GM18867 (cell line): Measurements from ENCODE around the gene TRIM14.
"Not testable (repeated sequence)": the region's sequence is repeated elsewhere in the genome, so short reads cannot be mapped to it uniquely, and the experiment has no call there.

Source experiments
- ATAC-seq: cut with Tn5 transposase; IDR thresholded peaks from one replicate; pipeline ENCODE4 v1.9.1; 2021; ENCODE audit warnings: mild to moderate bottlenecking, moderate library complexity; ENCODE audit not compliant: unreplicated experiment

Gene TRIM14

DNA sequence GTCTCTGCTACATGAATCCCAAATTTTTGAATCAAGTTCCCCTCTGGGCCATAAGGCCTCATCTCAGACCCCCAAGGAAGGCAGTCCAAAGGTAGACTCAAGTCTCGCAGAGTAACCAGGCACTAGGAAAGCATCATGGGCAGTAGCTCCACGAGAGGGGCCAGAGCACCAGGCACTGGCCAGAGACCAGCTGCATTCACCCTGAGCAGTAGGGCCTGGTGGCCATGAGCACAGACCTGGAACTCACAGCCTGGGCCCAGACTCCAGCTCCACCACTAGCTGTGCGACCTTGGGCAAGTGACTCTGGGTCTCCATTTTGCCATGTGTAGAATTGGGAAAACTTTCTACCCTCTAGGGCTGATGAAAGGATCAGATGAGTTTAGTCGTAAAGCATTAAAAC lies 34.0 kb downstream of the TRIM14 start:
- ATAC-seq: no peak

DNA sequence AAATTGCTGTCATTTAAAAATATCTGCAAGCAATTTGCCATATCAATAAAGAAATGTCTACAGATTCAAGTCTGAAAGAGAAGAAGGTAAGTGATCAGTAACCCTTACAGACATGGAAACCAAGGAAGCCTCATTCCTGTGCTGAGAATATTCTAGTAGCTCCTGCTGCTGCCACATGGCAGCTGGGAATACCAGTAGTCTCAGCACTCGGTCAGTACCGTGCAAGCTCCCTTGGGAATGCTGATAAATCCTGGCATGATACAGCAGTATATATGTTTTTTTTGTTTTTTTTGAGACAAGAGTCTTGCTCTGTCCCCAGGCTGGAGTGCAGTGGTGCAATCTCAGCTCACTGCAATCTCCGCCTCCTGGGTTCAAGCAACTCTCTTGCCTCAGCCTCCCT lies 34.6 kb downstream of the TRIM14 start:
- no peak for ATAC-seq

DNA sequence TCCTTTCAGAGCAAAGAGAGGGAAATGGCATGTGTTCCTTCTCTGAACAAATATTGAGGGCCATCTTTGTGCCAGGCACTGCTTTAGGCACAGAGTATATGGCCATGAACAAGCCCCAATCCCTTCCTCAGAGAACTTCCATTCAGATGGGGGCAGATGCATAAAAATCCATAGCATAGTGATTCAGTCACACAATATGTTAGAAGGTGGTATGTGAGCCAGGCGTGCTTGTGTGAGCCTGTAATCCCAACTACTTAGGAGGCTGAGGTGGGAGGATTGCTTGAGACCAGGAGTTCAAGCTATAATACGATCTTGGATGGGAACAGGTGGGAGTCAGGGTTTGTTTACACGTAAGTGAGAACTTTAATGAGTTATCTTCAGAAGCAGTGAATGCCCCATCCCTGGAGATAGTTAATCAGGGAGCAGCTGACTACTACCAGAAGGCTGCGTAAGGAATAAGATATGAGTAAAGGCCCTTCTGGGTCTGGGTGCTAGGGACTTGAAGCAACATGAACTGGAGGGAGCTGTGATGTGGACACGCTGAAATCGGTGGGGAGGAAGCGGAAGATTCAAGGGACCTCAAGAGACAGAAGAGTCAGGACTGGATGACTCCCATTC lies 35.3 kb downstream of the TRIM14 start:
- ATAC-seq: no peak

DNA sequence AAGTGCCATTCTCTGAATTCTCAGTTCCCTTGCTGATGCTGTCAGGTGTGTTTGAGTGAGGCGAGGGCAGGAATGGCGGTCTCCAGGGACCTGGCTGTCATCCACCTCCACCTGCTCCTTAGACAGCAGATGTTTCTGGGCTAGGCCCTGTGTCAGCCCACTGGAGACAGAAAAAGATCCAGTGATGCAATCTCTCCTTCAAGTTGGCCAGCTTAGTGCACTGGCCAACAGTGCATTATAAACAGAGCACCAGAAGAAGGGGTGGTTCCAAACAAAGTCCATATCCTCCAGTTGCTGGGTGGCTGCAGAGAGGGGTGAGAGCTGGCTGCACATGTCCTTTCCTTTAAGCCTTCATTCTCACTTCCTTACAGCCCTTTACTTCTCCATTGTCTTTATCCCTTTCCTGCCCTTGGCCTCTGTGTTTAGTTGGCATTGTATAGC lies 35.9 kb downstream of the TRIM14 start:
- no peak for ATAC-seq

DNA sequence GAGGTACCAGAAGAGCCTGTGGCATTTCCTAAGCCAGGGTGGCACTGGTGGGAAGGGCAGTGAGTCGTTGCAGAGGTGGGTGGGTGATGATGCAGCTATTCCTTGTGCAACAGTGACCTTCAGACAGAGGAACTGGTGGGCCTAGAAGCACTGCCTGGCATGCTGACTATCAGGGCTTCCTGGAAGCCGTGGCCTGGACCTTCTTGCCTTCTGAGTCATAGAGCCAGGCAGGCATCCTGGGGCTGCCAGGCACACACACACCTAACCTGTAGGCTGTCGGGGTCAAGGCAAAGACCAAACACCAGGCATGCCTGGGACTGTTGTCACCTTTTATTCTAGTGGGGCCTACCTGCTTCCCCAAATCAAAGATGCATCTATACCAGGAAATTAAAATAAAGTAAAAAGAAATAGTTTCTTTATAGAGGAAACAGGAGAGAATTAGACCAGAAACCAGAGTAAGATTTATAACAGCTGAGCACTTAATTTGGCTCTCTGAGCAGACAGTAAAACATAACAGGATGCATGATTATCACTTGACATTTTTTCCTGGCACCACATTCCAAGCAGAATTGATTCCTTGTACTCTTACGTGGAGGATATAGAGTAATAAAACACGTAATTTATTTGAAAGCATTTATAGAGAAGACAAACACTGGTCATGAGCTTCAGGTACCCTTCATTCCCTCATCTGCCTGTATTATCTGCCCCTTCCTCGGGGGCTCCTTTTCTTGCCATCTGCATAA lies 37.4 kb downstream of the TRIM14 start:
- ATAC-seq: no peak

DNA sequence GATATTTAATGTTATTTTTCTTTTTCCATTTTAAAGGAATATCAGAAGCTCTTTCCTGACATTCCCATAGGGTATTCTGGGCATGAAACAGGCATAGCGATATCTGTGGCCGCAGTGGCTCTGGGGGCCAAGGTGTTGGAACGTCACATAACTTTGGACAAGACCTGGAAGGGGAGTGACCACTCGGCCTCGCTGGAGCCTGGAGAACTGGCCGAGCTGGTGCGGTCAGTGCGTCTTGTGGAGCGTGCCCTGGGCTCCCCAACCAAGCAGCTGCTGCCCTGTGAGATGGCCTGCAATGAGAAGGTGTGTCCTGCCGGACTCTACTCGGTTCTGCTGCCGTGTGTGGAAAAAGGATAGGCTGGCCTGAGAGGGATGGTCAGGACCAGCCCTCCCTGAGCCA lies 38.2 kb downstream of the TRIM14 start:
- ATAC-seq: no peak

DNA sequence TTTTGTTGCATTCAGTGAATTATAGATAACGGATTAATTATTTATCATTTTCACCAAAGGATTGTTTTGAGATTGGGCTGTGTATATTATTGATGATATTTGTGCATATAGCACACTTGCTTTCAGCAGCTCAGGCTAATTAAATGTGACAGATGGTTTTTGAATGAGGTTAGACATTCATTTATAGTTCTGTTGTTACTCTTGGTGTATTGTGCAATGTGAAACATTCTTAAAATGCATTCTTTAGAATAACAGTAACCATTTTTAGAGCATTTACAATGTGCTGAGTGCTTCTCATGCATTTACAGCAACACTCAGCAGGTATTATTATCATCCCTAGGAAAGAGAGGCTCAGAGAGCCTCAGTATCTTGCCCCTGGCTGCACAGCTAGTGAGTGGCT lies 38.7 kb downstream of the TRIM14 start:
- ATAC-seq: no peak

DNA sequence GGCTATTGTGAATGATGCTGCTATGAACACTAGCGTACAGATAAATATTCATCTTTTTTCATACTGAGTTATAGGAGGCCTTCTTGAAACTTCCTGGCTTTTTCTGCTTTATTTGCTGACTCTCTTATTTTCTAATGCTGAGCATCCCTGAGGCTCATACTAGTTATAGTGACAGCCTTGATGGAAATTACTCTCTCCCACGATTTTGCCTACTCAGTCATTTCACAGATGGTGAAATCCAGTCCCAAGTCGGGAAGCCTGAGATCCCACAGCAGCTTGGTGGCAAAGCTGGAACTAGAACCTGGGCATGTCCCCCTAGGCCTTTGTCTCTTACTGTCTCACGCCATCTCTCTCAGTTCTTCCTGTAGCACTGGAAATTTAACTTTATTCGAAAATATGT lies 40.1 kb downstream of the TRIM14 start:
- no peak for ATAC-seq

DNA sequence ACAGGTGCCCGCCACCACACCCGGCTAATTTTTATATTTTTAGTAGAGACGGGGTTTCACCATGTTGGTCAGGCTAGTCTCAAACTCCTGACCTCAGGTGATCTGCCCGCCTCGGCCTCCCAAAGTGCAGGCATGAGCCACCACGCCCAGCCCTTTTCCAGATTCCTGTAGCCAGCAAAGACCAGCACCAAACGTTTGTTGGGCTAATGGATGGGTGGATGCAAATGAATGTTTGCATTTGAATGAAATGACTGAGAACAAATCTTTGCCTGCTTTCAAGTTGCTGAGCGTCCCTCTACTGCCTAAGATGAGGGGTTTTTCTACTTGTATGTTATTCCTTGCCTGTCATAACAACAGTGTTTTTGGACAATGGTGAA lies 42.5 kb downstream of the TRIM14 start:
- ATAC-seq: not testable (repeated sequence)

DNA sequence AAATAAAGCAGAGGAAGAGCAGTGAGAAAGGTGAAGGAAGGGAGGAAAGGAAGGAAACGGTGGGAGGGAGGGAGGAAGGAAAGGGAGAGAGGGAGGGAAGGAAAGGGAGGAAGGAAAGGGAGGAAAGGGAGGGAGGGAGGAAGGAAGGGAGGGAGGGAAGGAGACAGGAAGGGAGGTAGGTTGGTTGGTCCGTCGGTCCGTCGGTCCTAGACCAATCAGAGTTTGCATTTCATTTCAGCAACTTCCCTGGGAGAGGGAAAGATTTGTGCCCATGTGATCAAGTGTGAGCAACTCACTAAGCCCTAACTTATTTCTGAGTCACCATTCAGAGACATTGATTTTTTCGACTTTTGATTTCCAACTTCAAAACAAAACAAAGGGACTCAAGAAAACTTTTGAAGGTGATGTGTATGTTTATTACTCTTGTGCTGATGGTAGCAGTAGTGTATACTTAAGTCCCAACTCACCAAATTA lies 43.7 kb downstream of the TRIM14 start:
- no peak for ATAC-seq

DNA sequence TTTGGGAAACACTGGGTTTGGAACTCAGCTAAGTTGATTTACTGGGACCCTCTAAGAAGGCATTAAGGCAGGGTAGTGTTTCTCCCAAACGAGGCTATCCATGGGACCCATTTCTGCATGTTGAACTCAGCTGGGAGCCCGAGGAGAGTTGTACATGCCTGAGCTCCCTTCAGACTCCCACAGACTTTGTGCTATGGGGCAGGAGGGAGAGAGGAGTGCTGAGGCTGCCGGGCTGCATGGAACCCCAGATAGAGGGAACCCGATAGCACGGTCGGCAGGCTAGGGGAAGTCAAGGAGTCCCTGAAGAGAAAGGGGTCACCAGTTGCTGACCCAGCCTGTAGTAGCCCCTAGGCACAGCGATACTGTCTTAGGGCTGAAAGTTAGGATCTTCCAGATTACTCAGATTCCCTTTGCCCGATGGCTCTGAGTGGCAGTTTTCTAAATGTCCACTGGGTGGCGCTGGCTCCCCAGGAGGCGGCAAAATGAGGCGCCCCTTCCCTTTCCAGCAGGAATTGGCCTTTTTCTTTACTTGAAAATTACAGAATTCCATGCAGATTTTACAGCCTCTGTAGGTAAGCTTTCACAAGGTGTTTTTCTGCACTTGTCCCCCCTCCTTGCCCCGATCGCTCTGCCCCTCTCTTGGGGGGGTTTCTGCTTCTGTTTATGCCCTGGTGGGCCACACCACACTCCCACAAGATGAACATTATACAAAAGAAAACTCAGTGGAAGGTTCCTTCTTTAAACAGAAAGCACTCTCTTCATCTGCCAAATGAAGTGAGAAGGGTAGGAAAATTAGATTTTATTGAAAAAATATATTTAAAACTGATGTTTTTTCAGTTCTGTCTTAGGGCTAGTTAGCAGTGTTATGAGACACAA lies 44.7 kb downstream of the TRIM14 start:
- ATAC-seq: no peak

DNA sequence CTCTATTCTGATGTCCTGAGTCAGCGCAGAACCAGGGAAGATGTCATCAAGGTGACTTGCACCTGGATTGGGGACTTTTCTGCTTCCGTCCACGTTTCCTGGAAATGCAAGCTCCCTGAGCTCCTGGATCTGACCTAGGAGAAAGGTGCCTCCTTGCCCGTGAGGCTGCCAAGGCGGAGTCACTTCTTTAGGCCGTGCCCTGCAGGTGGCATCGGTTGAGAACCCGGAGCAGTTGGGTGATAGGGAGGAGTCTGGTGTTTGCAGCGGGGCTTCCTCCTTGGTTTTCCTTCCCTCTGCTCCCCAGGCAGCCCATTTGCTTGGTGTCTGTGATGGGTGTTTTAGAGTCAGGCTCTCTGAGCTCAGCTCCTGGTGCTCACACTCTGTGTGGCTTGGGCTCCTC lies 47.3 kb downstream of the TRIM14 start:
- ATAC-seq: no peak

DNA sequence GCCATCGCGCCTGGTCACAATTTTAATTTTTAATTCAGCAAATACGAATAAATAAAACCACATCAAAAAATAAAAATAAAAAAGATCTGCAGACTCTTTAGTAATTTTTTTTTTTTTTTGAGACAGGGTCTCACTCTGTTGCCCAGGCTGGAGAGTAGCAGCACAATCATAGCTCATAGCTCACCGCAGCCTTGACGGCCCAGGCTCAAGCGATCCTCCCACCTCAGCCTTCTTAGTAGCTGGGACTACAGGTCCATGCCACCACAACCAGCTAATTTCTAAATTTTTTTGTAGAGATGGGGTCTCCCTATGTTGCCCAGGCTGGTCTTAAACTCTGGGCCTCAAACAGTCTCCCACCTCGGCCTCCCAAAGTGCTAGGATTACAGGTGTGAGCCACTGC lies 48.3 kb downstream of the TRIM14 start:
- no peak for ATAC-seq

DNA sequence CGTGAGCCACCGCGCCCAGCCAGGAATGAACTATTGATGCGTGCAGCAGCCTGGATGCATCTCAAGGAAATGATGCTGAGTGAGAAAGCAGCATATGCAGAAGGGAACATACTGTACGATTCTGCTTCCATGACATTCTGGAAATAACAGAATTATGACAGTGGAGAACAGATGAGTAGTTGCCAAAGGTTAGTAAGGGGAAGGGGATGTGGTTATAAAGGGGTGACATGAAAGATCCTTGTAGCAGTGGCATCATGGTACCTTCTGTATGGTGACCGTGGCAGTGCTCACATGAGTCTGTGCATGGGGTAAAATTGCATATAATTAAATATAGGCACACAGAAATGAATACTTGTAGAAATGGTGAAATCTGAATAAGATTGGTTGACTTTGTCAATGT lies 49.5 kb downstream of the TRIM14 start:
- no peak for ATAC-seq

DNA sequence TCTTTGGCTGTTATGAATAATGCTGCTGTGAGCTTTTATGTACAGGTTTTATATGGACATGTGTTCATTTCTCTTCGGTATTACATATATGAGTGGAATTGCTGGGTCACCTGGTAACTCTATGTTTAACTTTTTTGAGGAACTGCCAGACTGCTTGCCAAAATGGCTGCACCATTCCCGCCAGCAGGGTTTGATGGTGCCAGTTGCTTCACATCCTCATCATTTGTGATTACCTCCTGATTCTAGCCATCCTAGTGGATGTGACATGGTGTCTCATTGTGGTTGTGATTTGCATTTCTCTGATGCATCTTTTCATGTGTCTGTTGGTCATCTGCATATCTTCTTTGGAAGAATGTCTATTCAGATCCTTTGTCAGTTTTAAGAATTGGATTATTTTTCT lies 51.8 kb downstream of the TRIM14 start:
- no peak for ATAC-seq

DNA sequence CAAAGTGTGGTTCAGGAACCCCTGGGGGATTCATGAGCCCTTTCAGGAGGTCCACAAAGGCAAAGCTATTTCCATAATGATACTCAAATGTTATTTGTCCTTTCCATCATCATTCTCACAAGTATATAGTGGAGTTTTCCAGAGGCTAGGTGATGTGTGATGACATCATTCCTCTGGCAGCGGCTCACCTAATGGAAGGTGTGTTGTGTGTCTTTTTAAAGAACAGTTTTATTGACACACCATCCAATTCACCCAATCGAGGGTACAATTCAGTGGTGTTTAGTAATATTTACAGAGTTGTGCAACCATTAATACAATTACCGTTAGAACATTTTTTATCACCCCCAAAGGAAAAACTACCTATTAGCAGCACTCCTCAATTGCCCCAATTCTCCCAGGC lies 52.8 kb downstream of the TRIM14 start:
- ATAC-seq: no peak

DNA sequence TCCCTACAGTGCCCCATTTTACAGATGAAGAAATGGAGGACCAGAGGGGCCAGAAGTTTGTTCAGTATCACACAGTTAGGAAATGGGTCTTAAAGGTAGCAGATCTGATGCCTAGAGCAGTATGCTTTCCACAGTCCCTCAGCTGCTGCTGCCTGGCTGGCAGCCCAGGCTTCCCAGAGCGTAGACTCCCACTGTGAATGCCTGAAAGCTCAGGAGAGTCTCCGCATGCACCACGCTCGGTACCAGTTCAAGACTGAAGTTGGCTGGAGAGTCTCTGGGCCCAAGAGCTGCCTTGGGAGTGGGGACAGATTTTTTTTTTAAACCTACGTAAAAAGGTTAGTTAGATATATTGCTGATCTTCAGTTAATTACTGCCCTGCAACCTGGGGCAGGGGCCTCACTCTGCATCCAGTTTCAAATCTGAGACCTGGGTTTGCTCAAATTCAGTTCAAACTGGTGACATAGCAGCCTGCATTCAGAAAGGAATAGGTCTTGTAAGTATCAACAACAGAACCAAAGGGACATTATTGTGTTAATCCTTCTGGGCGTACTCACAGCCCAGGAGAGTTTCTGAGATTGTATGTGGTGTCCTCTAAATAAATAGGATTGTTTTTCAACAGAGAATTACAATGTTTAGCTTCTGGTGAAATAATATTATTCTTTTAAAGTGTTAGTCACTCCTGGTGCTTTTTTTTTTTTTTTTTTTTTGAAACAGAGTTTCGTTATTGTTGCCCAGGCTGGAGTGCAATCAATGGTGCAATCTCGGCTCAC lies 54.2 kb downstream of the TRIM14 start:
- ATAC-seq: no peak

DNA sequence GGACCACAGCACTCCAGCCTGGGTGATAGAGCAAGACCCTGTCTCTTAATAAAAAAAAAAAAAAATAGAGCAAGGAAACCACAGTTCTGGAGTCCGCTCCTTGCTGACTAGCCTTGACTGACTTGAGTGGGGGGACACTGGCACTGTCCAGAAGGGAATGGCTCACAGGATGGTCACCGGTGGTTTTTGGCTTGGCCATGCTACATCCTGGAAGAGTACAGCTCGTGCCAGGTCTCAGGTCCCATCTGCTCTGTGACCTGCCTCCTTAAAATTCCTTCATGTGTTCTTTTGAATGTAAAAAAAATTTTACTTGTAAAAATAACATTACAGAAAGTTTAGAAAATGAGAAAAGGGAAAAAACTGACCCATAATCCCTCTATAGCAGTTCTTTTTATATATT lies 56.9 kb downstream of the TRIM14 start:
- ATAC-seq: no peak

DNA sequence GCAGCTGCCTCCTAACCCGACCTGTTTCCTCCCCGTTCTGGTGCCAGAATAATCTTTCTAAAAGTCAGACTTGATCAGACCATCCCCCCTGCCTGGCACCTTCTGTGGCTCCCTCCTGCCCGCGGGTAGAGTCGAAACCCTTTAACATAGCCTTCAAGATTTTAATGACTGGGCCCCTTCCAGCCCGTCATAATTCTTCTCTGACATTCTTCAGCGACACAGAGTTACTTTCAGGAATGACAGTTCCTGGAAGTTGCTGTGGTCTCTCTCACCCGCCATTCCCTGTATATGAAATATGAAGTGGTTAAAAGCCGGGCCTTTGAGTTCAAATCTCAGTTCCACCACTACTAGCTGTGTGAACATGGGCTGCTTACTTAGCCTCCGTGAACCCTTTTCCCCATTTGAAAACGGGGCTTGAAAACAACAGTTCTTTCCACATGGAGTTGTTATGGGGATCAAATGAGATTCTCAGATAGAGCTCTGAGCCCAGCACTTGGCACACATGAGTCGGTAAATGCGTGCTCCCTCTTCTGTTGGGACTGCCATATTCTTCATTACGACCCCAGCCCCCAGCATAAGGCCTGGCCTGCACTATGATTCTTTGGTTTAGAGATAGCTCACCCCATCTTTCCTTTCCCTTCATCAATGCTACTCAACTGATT lies 61.8 kb downstream of the TRIM14 start:
- ATAC-seq: no peak
